Left renal cortex interstitium (tissue), 4 donors: ENCODE data around the gene MAEL. TPM values are rescaled to one million over a fixed set of nuclear protein-coding genes. Genes with fewer than 3 reads are reported as not detected.

Experiments
- DNase-seq, 4 donors: peaks; one replicate each; pipeline ENCODE4 v3.0.0-alpha.2; 2013; ENCODE audit warnings: low read depth in 4 of 4, low spot score in 2 of 4, missing footprints in 1 of 4
- polyA plus RNA-seq, 4 donors: library from polyadenylated mRNA; unstranded; fragments of 120-200 nt; gene quantifications; one replicate each; pipeline ENCODE4 v1.2.1, GENCODE V29; 2013; ENCODE audit not compliant: insufficient read length in 4 of 4

The MAEL gene
- 1 to 10 TPM; 2.5 to 3.1 (median 2.7) TPM for polyA plus RNA-seq

DNA sequence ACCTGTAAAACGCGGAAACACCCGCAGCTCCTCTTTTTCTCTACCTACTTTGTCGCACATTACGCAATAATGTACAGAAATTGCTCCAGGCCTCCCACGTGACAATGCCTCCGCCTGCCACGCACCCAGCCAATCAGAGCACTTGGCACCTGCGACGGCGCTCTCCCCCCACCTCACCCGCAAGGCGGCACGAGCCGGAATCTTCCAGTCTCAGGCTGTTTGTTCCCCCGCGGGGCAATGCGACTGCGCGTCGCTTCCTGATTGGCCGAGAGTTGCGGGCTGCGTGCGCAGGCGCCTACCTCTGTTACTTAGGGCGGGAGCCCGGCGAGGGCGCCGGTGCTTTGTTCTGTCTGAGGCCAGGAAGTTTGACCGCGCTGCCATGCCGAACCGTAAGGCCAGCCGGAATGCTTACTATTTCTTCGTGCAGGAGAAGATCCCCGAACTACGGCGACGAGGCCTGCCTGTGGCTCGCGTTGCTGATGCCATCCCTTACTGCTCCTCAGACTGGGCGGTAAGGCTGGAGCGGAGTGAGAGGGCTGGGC is at the start of gene MAEL:
MAEL (plus strand) TSS at position 307 of the 542 bp plus-strand sequence; CDS start at position 380, 73 bp downstream.
- no peak for DNase-seq

DNA sequence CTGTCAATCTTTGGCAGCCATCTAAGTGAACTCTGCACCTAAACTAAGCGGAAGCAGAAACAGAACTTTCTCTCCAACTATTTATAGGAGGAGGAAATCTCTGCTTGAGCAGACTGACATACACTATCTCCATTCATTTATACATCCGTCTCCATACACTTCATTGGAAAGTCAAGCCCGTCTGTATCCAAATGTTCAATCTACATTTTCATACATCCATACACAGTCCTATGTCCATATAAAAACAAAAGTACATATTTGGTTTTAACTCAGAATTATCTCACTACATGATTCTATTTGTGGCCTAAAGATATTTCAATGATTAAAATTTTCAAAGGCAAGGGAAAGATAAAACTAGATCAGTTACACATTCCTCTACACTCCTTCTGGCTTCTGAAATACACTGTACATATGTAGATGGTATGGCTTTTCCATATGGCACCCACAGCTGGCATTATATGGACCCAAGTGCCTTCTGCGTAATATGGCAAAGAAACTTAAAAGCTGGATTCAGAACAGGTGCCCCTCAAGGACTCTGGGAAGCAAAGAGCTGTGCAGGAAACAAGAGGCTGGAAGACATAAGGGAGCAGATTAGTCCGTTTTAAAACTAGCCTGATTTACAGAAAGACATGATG is 49.2 kb upstream of the MAEL start:
- DNase-seq = no peak

DNA sequence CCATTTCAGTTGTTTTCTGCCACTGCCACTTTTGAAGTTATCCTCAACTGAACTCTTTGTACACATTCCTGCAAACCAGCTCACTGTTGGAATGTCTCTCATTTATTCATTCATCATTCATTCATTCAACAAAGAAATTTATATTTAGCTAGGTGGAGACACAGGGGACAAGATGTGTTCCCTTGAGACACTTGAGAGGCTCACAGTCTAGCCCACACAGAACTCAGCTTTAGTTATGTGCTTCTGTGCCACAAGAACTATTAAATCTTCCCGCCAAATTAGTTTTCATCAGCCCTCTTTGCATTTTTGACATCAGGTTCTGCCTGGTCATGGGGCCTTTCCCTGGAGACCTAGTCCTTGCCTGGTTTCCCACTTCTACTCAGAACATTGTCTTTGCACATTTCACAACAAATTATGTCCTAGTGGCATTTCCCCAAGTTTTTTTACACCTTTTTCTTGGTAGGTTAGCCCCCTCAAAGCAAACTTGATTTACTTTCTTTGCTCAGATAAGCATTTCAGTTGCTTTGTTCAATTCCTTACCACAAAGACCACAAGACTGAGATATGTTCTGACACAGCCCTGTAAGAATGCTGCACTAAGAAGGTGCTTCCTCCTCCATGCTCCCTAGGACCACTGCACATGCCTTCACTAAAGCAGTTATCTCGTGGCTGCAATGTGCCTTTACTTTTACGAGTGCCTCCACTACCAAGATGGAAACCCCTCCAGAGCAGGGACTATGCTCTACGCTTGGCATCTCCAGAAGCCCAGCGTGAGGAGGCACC is 44.7 kb upstream of the MAEL start:
- DNase-seq = no peak

DNA sequence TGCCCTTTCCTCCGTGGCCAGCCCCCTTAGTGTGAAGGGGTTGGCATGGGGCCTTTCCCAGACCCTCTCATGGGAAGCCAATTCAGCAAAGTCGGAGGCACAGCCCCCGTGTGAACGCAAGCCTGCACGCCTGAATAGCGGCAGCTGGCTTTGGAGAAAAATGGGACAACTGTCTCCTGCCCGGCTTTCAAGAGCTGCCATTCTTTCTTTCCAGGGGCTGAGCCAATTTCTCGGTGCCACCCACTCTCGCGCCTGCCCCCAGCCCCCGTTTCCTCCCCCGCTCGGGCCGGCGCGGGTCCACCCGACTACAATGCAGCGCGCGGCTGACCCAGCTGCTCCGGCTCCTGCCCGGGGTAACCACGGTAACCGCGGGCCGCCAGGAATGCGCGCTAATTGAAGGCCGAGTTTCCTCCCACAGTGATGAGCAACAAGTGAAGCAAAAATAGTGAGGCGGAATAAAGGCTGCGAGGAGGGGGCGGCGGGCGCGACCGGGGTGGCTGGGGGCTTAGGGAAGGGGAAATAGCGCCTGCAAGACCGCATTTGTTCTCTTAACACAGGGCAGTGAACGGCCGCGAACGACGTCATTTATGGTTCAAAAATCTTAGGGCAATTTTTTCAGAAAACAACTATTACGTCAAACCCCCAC is 41.6 kb upstream of the MAEL start:
- DNase-seq = peak; percentile 29 to 70 (median 60)

DNA sequence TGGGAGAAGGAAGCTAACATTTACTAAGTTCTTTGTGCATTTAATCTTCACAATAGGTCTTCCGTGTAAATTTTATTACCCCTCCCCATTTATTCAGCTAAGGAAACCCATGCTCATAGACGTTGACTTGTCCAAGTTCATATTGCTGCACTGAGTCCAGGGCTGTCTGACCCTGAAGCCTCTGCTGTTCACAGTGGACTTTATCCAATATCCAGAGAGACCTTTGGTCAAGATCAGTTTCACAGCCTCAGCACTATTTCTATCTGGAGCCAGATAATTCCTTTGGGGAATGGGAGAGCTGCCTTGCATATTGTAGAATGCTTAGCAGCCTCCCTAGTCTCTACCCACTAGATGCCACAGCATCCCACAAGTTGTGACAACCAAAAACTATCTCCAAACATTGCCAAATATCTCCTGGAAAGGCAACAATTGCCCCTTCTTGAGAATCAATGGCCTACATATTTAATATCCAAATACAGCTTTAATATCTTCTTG is 40.2 kb upstream of the MAEL start:
- DNase-seq = no peak

DNA sequence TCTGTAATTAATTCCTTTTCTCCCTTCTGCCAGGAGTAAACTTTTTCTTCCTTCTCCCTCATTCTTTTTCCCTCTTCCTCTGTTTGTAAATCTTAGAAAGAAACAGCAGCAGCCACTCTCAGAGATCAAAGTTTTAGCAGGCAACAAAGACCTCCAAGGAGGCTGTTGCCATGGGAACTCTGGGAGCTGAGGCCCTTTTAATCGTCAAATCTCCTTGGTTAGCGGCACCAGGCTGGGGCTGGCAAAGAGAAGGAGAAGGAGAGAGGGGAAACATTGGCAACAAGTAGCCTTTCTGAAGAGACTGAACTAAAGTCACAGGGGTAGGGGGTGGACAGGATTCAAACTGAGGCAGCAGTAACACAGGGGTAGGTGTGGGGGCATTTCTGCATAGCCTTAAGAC is 38.9 kb upstream of the MAEL start:
- no peak for DNase-seq

DNA sequence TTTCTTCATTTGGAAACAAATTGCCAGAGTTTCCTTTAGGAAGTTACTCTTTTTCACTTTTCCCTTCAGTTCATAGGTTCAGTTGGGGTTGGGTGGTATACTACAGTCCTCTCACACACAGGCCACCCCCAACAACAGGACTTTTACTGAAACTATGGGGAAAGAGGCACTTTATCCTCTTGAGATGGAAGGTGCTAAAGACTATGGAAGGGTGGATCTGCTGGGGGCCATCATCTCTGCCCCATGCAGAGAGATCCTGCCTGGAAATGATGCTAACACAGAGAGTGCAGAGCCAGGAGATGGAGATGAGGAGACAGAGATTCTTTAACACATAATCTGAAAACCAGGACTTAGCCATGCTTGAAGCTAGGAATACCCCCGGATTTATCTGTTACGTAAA is 38.0 kb upstream of the MAEL start:
- no peak for DNase-seq

DNA sequence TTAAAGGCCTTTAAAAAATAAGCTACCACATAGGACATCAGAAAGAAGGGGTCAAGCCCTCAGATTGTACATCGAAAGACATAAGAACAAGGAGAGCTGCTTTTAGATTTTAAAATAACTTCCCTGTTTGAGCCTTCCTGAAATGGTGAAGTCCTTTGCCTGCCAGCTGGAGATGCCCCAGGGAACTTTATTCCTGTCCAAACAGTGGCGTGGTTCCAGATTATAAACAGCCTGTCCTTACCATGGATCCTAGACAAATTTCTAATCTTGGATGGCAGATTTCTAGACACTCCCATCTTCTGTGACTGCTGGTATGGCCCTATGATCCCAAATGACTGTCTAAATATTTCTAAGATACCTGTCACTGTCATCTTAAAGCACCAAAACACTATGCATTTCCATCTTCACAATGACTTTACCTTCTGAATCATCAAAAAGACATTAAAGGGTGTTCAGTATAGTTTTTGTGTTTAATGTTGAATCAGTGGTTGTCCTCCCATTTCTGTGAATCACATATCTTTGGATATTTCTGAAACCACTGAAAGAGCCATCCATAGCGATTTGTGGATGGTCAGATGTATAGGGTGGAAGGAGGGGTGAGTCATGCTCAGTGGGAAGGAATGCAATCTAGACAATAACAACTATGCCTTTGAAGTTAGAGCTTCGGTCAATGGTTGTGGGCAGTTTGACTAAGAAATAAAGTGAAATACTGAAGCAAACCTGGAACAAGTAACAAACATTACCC is 36.9 kb upstream of the MAEL start:
- no peak for DNase-seq

DNA sequence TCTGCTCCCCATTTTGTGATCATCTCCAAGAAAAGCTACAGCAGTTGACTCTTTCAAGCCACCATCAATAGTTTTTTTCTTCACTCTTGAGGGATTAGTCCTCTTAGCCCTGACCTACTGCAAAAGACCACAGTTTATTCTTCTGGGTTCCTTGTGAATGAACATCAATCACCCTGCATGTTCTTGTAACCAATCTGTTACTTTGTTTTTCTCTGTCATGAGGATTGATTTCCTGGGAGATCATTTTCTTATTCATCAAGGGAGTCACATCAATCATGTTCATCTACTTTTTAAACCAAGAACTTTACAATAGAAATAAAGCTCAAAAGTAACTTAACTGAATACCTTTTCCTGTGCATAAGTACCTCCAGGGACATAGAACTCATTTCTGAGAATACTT is 35.6 kb upstream of the MAEL start:
- DNase-seq = no peak

DNA sequence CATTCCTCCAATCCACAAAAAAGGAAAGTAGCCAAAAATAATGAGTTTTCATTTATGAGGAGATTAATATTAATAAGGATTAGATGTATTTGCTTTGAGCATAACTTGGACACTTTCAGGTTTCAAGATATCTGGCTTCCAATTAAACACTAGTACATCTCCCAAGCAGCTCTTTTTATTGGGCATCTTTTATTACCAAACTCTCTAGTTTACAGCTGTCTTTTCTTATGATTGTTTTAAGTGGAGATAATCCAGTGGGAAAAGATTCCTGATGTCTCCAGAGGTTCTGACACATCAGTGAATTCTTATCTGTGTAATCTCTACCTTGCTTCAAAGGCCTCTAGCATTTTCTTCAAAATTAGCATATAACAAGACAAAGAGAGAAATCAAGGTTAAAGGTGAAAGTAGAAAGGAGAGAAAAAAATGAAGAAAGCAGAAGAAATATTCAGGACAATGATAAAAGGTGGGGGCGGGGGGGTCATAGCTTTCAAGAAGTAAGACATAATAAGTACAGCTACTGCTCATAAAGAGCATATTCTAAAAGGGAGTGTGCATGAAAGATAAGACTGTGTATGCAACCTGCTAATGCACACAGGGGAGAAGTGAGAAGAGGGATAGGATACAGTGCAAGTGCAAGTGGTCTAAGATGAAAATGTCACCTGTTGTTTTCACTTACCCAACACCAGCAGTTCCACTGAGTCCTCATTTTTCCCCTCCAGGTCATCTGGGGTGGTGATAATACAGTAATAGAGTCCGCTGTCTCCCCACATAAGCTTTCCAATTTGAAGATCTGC is 32.8 kb upstream of the MAEL start:
- DNase-seq = no peak

DNA sequence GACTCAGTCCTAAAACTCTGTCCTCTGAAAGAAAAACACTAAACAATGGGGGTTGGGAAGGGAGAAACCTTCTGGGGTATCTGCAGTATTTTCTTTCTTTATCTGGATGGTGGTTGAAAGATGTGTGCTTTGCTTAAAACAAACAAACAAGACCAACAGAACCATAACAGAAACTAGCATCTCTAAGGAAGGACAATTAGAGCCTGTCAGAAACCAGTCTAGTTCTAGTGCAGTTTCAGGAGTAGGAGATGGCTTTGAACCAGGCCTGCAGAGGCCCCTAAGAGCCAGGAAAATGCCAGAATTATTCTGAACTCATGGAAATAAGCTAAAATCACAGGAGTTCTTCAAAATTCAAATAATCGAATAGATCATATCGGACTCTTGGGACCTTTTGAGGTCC is 32.2 kb upstream of the MAEL start:
- DNase-seq = no peak

DNA sequence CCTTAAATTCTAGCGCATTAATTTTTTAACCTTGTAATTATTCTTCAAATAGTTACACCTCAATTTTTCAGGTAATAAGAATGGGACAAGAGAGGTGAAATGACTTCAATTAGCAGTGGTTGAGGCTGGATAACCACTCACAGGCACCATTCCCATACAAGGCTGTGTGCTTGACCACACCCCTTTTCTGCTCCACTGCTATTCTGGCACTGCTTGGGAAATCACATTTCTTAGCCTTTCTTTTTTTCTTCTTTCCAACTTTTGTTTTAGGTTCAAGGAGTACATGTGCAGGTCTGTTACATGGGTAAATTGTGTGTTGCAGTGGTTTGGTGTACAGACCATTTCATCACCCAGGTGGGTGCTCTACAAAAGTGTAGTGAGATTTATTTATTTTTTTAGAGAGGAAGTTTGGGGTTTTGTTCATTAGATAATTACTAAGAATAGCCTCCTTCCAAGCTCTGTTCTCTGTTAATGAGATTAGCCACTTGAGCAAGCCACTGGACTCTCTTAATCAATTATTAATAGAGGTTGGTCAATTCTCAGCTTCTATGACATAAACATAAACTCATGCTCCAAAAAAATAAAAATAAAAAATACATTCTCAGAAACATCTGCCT is 28.1 kb upstream of the MAEL start:
- no peak for DNase-seq

DNA sequence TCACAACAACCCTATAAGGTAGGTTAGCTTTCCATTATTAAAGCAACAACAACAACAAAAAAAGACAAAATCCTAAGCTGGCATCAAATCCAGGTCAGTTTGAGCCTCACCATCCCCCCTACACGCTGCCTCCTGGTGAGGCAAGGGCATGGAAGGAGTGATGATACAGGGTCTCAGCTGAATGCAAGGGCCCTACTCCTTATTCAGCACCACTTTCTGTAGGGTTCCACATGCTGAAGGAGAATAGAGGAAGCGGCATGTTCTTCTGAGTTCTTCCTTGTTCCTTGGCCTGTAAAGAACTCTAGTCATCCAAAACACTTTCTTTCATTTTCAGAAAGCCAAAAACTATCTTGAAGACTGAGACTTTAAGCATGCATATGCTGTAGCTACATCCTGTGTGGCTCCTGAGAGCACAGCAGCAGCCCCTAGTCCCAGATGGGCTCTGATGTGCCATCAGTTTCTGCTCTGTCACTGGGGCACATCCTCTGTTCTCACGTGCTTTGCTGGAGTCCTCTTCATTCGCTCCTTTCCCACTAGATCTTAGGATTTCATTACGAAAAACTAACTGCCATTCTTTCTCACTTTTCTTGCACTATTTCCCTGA is 19.9 kb upstream of the MAEL start:
- no peak for DNase-seq

DNA sequence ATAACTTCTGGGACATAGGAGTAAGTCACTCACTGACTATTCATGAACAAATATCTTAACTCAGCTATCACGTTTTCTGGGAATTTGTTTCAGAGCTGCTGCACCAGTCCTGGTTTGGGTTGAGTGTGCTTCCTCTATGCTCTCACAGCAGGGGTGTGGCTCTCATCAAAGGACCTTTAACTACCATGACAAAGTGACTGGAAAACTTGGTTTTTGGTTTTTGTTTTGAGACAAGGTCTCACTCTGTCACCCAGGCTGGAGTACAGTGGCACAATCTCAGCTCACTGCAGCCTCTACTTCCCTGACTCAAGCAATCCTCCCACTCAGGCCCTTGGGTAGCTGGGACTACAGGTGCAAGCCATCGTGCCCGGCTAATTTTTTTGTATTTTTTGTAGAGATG is 17.8 kb upstream of the MAEL start:
- no peak for DNase-seq

DNA sequence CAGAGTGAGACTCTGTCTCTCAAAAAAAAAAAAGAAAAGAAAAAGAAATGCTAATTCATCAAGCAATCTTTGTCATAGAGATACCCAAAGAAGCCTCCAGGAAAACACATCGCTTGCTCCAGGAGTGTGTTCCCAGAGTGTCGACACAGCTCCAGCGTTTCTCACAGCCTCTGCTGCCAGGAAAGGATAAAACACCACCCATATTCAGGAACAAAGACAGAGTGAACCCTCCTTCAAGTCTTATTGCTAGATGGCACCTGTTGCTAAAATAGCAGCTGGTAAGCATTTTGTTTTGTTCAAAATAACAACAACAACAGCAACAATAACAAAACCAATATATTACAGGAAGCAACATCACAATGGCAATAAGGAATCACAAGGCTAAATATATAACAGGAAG is 16.9 kb upstream of the MAEL start:
- DNase-seq = no peak

DNA sequence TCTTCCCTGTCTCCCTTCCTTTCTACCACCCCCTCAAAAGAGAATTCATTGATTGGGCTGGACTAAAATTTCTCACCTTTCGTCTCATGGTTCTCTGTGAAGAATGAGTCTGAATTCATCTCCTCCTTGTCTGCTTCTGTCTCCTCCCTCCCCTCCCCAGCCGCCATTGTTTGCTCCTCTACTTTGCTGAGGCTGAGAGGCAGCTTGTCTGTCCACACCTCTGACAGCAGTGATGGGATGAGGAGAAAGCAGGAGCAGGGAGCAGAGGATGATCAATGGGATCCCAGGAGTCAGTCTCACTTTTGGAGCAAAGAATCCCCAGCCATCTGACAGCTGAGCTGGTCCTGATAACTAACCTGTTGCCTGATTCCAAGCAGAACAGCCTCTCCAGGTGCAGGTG is 16.3 kb upstream of the MAEL start:
- no peak for DNase-seq

DNA sequence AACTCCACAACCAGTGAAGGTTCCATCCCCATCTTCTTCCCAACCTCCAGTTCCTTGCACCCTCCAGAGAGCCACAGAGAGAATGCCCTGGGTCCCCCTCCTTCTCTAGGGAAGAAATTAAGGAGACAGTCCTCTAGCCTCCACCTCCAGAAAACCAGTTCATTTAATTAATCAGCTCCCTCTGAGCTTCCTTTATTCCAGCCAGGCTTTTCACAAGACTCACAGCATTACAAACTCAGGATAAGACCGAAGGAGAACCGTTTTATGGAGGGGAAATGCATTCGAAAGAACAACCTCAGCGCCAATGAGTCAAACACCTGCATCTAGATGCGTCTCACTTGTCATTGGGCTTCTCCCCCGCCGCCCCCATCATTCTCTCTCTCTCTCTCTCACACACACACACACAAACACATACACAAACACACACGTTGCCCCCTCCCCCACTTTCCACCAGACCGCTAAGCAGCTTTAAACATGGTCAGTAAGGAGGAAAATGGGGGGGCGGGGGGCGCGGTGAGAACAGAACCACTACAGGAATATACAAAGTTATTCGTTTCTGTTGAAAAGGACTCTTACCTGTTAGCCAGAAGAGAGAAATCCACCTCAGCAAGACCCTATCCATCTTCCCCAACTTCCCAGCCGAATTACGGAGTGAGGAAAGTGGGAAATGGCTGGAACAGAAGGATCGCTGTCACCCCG is 14.3 kb upstream of the MAEL start:
- no peak for DNase-seq

DNA sequence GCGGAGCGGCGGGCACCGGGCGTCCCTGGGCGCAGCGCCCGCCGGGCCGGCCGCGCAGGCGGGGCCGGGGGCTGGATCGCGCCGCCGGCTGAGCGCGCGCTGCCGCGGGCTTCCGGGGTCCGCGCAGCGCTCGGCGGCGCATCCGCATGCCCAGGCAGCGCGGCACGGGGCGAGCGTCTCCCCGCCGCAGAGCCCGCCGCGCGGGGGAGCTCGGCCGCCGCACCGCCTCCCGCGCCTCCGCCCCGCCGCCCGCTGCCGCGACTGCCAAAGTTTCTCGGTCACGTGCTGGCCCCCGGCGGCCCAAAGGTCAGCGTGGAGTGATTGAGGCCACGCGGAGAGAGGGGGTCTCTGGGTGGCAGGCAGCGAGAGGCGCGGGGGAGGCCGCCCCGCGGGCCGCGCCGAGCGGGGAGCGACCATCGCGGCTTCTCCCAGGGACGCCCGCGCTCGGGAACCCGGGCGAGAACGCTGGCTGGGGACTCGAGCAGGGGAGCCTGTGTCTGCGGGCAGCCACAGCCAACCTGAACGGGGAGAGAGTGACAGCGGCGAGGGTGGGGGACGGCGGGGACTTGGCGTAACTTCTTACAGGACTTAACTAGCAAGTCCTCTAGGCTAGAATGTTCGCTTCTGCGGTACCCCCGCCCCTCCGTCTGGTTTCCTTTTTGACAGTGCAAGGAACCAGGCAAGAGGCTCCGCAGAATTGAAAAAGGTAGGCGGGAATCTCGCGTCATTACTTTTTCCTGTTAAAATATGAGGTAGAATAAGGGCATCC is 13.5 kb upstream of the MAEL start, which contains the start of gene ILDR2:
ILDR2 (minus strand) TSS at position 180 of the 769 bp plus-strand sequence. CDS start 272 bp downstream, outside the sequence.
- peak in 1 of 4 donors; percentile 48 for DNase-seq
